Prostate gland (tissue), 2 donors: ENCODE measurements around the gene APBA2.
"Not testable (repeated sequence)": the region's sequence is repeated elsewhere in the genome, so short reads cannot be mapped to it uniquely, and the experiment has no call there.

Source experiments
- CTCF ChIP-seq, 4 experiments: fragments of 200-600 bp in 2 of 4; fragments of 450-650 bp in 2 of 4; sonication (generic) in 2 of 4; IDR thresholded peaks; 1 replicate in 3 of 4; 2 replicates in 1 of 4; pipeline ENCODE4 v1.5.1; 2016 to 2019; ENCODE audit warnings: antibody characterized with exemption in 4 of 4, mild to moderate bottlenecking in 2 of 4, moderate library complexity in 2 of 4
- POLR2A ChIP-seq: fragments of 450-650 bp; IDR thresholded peaks from one replicate; pipeline ENCODE4 v1.6.1; 2016; ENCODE audit warnings: antibody characterized with exemption, mild to moderate bottlenecking
- POLR2AphosphoS5 ChIP-seq: sonication (generic); formaldehyde crosslinking; IDR thresholded peaks from one replicate; pipeline ENCODE4 v1.6.1; 2017; ENCODE audit warnings: antibody characterized with exemption

- not testable (repeated sequence) for TF ChIP-seq CTCF (IDR thresholded peaks at IDR 0.05); POLR2A; POLR2AphosphoS5
These were observed 41.6 kb upstream of the APBA2 start for GRCh38 chr15:28844147-28844546.
